HT-29 (cell line): ENCODE measurements around the gene TAGLN3. TPM values are rescaled to one million over a fixed set of nuclear protein-coding genes. Genes with fewer than 3 reads are reported as not detected.

Experiments used
- DNase-seq: peaks from one replicate; pipeline ENCODE4 v3.0.0-alpha.2; 2015; ENCODE audit warnings: low spot score
- total RNA-seq: library from RNA; depleted of rRNA; stranded (reverse); fragments of >200 nt; shearing (Covaris generic); gene quantifications from 2 replicates; pipeline ENCODE4 v1.2.3, GENCODE V29; 2014; rRNA removed

TAGLN3 gene
- 0.08 TPM in 1 of 2 replicates, not detected in the other for total RNA-seq

DNA sequence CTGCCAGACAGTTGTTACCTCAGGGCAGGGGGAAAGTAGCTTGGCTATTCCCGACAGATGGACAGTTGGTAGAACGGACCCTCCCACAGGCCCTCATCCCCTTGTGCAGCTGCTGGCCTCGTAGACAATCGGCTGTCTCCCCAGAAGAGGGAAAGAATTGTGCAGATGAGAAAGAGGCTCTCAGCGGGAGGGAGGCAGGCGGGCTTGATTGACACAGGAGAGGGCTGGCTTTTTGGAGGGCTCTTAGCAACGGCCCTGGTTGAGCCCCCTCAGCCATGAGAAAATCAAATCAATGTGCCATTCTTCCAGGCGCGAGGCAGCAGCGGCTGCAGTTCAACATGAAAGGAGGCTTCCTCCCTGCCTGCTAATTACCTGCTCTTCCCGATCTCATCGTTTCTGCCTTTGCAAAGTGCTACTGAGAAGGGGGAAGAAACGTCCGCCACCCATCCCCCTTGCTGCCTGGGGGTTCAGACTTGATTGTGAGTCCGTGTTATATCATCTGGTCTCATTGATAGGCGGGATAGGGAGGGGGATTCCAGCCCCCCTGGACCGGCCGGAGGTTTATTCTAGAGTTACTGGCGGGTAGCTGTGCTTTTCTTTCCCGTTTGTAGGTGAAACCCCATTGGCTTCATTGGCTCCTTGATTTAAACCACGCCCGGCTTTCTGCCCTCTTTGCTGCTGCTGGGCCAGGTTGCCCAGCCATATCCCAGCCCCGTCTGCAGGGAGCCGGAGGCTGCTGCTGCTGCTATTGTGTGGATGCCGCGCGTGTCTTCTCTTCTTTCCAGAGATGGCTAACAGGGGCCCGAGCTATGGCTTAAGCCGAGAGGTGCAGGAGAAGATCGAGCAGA, at the start of gene TAGLN3:
TSS of gene TAGLN3 (plus strand) at position 287 of the 848 bp plus-strand sequence. CDS start at position 788, 501 bp downstream.
- DNase-seq, result peak; percentile 36

DNA sequence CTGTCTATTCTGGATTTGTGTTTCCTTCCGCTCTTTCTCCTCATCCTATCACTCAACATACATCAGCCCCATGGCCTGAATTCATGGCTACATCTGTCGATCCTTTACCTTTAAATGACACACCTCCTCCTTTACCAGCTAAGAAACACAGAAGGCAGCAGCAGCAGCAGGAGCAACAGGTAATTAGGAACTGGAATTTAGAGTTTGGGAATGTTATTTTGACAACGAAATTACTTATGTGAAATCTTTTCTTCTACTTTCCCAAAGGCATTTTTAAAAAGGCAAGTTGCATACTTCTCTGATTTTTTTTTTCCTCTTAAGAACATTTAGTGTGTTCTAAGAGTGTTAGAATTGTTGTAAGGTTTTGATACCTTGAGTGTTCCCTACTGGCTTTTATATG, 49.0 kb upstream of the TAGLN3 start:
- DNase-seq, result no peak

DNA sequence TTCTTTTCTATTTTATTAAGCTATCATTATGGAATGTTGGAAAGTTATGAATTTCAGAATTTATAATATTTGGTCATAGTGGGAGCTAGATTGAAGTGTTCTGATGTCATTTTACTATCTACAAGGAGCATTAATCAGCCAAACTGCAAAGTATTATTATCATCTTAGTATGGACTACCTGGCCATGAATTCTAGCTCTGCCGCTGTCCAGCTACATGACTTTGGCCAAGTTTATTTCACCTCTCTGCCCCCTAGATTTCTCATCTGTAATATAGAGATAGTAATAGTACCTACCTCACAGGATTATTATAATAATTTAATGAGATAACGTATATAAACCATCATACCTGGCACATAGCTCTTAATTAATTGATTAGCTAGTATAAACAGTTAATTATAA, 47.7 kb upstream of the TAGLN3 start:
- no peak for DNase-seq

DNA sequence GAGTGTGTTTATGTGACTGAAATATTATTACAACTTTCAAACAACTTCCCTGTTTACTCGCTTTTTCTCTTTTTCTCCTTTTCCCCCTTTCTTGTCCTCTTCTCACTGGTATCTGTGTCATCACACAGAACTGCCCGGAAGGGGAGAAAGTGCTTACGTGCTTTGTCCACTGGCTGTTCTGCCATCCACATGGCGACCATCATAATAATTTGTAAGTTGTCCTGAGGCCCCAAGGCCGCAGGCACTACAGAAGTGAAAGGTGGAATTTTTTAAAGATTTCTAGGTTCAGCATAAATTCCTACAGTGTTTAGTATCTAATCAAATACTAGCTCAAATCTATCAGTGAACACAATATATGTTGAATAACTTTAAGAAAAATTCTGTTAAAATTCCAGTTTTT, 46.6 kb upstream of the TAGLN3 start:
- no peak for DNase-seq

- no peak for DNase-seq
Observed at GRCh38 chr3:111952866-111953450, 45.8 kb upstream of the TAGLN3 start.

DNA sequence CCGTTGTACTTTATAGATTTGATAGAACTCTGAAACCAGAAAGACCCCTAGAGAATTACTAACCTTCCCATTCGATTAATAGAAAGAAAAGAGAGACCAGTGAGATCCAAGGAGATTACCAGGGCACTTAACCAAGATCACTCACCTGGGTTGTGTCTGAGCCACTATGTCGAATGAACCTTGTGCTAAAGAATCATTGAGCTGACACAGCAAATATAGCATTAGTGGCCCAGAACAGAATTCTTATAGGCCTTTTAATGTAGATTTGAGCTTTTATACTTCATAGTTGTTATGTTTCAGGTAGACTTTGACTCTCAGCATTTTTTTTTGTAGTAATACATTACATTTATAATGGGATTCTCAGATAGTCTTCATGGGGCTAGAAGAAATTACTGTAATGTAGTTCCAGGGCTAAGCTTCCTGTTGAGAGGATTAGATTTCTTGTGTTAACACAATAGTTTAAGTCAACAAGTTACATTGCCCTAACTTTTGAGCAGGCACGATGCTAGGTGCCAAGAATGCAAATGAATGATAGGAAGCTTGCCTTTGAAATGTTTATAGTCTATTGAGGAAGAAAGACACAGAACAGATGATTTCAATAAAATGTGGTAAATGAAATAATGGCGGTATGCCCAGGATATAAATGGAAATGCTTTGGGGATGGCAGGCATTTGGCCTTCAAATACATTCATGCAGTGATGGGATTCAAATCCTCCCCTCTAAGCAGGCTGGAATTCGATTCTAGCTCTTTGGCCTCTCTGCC, 44.3 kb upstream of the TAGLN3 start:
- DNase-seq, result no peak

GRCh38 chr3:111955876-111956275, 42.8 kb upstream of the TAGLN3 start:
- no peak for DNase-seq

DNA sequence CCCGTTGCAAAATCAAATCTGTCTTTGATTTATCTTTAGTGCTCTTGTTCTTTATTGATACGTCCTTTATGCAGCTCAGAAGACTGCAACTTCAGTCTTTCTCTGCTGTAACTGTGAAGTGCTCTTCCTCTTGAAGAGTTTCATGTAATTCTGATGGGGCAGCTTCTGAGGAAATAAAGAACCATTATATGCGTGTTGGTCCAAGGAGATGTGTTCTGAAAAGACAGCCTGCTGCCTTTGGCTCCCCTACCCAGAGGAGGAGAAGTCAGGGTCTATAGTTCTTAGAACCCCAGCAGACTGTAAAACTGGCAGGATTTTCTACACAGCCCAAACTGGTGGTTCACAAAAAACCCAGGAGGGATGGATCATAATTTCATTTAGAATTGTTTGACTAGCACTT, 42.3 kb upstream of the TAGLN3 start:
- DNase-seq, result no peak

- DNase-seq, result no peak
Observed at GRCh38 chr3:111956995-111957734, 41.6 kb upstream of the TAGLN3 start.

- DNase-seq, result no peak
Observed at GRCh38 chr3:111961461-111962164, 37.1 kb upstream of the TAGLN3 start.

DNA sequence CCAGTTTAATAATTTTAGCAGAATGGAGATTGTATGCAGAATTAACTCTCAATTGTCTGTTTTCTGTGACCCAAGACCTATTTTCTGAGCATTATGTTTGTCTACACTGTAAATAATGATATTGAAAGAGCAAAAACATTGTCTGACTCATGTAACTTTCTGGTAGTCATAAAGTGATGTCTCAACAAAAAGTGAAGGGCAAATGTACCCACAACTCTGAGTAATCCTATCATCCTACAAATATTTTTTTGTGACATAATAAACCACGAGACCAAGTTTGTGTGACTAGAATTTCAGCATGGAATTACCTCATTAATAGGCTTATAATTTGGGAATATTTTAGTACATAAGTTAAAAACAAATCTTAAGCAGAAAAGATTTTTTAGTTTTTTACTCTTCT, 35.3 kb upstream of the TAGLN3 start:
- DNase-seq, result no peak

DNA sequence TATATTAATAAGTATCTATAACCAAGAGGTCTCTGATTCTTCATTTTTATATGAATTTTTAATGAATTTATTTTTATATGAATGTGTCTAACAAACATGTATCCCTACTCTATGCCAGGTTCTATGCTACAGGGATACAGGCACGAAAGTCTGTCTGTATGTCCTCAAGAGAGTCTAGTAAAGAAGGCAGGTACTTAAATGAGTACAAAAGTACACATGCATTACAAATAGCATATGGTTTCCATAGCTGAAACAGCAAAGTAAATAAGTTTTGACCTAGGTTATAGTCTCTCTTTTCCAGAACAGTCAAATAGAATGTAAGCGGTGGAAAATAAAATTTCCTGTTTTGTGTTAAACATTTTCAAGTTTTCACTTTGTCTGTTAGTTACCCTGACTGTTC, 33.2 kb upstream of the TAGLN3 start:
- DNase-seq, result no peak

- DNase-seq, result peak; percentile 25
Observed at GRCh38 chr3:111967068-111967467, 31.7 kb upstream of the TAGLN3 start.

GRCh38 chr3:111967651-111968274, 31.0 kb upstream of the TAGLN3 start:
- DNase-seq, result peak; percentile 97

DNA sequence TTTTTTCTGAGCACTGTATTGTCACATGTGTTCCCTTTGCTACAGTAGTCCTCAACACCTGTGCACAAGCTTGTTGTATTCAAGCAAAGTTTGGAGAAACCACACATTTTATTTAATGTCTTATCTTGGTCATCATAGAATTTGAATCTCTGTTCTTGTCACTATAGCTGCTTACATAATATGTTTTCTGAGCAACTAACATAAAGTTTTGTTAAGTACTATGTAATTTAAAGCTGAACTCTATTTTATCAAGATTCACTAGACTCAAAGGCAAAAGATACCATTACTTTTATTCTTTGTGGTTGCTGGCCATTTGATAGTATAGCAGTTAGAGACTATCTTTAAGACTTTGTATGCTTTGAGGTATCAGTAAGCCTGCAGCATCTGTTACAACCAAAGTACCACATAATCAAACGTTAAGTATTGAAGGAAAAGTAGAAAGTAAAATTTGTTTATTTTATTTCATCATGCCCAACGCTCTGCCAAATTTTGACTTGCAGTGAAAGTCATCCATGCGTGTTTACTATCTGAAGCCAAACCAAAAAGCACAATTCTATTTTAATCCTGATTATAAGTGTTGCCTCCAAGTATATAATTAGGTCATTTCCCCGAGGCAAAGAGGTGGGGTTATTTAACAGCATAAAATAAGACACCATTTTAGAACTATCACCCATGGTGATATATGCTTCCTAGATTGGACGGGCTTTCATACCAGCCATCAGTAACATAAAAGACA, 30.2 kb upstream of the TAGLN3 start:
- no peak for DNase-seq

GRCh38 chr3:111970376-111970775, 28.3 kb upstream of the TAGLN3 start:
- no peak for DNase-seq

GRCh38 chr3:111971533-111972130, 27.1 kb upstream of the TAGLN3 start:
- DNase-seq, result no peak

- no peak for DNase-seq
Observed at GRCh38 chr3:111972891-111973290, 25.8 kb upstream of the TAGLN3 start.

DNA sequence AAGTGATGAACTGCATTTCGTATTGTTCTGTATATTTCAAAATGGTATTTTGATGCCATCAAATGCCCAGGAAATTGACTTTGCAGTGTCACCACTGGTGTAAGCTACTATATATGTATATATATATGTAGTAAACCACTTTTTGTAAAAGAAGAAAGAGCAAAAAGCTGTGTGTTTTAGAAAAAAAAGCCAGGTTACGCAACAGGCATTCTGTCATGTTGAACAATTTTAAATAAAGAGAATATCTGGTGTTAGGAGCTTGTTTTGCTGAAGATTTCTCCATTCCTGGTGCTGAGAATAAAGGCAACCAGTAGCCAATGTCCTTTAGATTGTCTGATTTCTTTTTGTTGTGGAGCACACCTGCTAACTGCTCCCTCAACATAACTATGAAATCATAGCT, 23.6 kb upstream of the TAGLN3 start:
- DNase-seq, result no peak
